T-helper 1 cell treated with Interleukin-12 subunit alpha and Interleukin-12 subunit beta and Interleukin-4 antibody, amounts not matched to agents 30 μg/mL and 1 μg/mL, for 36 hours (primary cell): ENCODE measurements around the gene SIRPB2.

Experiments
- H3K27ac Mint-ChIP-seq: one replicate; pipeline ENCODE4 v1.8.0; 2021; ENCODE audit warnings: mild to moderate bottlenecking, mixed read lengths
- H3K27me3 Mint-ChIP-seq: one replicate; pipeline ENCODE4 v1.8.0; 2021; ENCODE audit warnings: low read depth, mixed read lengths
- H3K36me3 Mint-ChIP-seq: one replicate; pipeline ENCODE4 v1.8.0; 2021; ENCODE audit warnings: low read depth, mixed read lengths
- H3K4me1 Mint-ChIP-seq: one replicate; pipeline ENCODE4 v1.8.0; 2021; ENCODE audit warnings: low read depth, mixed read lengths
- H3K4me3 Mint-ChIP-seq: one replicate; pipeline ENCODE4 v1.8.0; 2021; ENCODE audit warnings: mild to moderate bottlenecking, moderate library complexity, mixed read lengths
- H3K9me3 Mint-ChIP-seq: one replicate; pipeline ENCODE4 v1.8.0; 2021; ENCODE audit warnings: mixed read lengths

Gene SIRPB2

DNA sequence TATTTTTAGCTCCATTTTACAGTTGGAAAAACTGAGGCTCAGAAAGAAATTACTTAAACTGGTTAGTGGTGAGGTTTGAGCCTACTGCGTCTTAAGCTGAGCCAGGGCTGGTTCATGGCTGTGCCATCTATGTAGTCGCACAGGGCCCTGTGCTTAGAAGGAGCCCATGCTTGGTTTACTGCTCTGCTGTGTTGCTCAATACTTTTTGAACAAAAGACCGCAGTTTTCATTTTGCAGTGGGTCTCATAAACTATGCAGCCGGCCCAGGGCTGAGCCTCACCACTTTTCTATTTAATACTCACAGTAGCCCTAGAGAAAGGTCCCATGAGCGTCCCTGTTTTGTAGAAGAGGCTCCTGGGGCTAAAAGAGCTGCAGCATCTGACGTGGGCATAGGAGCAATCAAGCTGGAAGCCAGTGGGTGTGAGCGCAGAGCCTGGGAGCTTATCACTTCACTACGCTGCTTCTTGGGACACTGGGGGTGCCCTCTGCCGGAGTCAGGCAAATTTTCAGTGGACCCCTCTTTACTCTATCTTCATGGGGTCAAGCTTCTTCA is 501 bp downstream of the SIRPB2 start:
- Mint-ChIP-seq H3K27me3 (peaks cover 36% of the 10 kb centered on the region), H3K27ac (no peak overlapping the region), H3K36me3 (no peaks in the 10 kb centered on the region), H3K4me3 (no peak overlapping the region), H3K4me1 (peaks cover 9% of the 10 kb centered on the region), H3K9me3 (peaks cover 3% of the 10 kb centered on the region)

GRCh38 chr20:1489764-1490436 is 1.3 kb downstream of the SIRPB2 start:
- no peak overlapping the region for H3K4me3 Mint-ChIP-seq
- H3K9me3 Mint-ChIP-seq, result peaks cover 3% of the 10 kb centered on the region
- H3K27ac Mint-ChIP-seq, result no peak overlapping the region
- peaks cover 9% of the 10 kb centered on the region for H3K4me1 Mint-ChIP-seq
- peaks cover 36% of the 10 kb centered on the region for H3K27me3 Mint-ChIP-seq
- H3K36me3 Mint-ChIP-seq, result no peaks in the 10 kb centered on the region

DNA sequence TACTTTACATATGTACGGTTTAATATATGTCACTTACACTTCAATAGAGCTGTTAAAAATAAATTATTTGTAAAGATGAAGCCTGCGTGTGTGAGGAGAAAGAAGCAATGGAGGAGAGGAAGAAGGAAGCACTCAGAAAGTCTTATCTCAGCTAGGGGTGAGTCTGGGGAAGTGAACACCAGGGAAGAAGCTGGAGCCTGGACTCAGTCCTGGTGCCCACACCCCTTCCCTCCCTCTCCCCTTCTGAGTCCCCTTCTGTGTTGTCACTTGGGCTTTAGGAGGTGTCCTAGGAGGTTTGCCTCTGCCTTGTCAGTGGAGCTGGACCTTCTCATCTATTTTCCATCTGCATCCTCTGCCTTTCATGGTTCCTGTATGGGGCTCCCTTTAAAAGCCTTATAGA is 1.9 kb downstream of the SIRPB2 start:
- H3K4me1 Mint-ChIP-seq, result peaks cover 9% of the 10 kb centered on the region
- peaks cover 38% of the 10 kb centered on the region for H3K27me3 Mint-ChIP-seq
- H3K36me3 Mint-ChIP-seq, result no peaks in the 10 kb centered on the region
- peaks cover 3% of the 10 kb centered on the region for H3K9me3 Mint-ChIP-seq
- no peak overlapping the region for H3K4me3 Mint-ChIP-seq
- no peak overlapping the region for H3K27ac Mint-ChIP-seq

GRCh38 chr20:1486566-1486965 is 4.7 kb downstream of the SIRPB2 start:
- Mint-ChIP-seq H3K27me3 (peaks cover 52% of the 10 kb centered on the region), H3K4me1 (peaks cover 2% of the 10 kb centered on the region), H3K4me3 (no peak overlapping the region), H3K27ac (no peak overlapping the region), H3K36me3 (no peaks in the 10 kb centered on the region), H3K9me3 (no peaks in the 10 kb centered on the region)

DNA sequence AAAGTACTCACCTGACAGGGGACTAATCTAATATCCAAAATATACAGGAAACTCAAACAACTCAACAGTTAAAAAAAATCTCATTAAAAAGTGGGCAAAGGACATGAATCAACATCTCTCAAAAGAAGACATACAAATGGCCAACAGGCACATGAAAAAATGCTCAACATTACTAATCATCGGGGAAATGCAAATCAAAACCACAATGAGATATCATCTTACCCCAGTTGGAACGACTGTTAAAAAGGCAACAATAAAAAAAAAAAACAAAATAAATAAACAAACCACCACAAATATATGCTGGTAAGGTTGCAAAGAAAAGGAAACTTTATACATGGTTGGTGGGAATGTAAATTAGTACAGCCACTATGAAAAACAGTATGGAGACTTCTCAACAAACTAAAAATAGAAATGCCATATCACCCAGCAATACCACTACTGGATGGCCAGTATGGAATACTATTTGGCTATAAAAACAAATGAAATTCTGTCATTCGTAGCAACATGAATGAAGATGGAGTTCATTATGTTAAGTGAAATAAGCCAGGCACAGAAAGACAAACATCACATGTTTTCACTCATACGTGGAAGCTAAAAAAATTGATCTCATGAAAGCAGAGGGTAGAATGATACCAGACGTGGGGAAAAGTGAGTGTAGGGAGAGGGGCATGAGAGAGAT is 6.6 kb downstream of the SIRPB2 start:
- Mint-ChIP-seq H3K4me1 (no peaks in the 10 kb centered on the region), H3K9me3 (no peaks in the 10 kb centered on the region), H3K27me3 (peaks cover 56% of the 10 kb centered on the region), H3K36me3 (no peaks in the 10 kb centered on the region), H3K27ac (no peak overlapping the region), H3K4me3 (no peak overlapping the region)

DNA sequence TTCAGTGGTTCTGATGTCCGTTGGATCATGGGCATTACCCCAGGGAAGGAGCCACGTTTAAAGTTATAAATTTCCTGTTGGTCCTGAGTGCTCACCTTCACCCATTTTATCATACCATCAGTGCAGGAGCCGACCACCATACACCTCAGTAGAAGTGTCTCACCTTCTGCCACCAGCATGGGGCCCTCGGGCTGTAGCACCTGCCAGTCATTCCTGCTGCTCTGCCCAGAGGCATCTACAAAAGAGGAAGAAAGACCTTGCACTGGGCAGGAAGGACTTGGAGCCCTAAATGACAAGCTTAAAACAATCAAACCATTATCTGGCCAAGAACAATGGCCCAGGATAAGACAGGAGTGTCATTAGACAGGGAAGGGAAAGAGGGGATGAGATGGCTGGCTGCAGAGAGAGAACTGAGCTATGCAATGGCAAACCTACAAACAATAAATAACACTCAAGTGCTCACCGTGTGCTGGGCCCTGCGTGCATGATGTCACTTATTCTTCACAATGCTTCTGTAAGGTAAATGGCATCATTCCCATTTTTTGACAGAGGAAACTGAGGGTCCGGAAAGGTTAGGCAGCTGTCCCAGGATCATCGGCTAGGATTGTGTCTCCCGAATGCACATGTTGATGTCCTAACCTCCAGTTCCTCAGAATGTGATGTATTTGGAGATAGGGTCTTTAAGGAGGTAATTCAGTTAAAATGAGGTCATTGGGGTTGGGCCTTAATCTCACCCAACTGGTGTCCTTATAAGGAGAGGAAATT is 11.2 kb downstream of the SIRPB2 start:
- Mint-ChIP-seq H3K36me3 (no peaks in the 10 kb centered on the region), H3K4me1 (no peaks in the 10 kb centered on the region), H3K27me3 (peaks cover 33% of the 10 kb centered on the region), H3K4me3 (no peak overlapping the region), H3K27ac (no peak overlapping the region), H3K9me3 (no peaks in the 10 kb centered on the region)

- Mint-ChIP-seq H3K36me3 (no peaks in the 10 kb centered on the region), H3K27me3 (peaks cover 19% of the 10 kb centered on the region), H3K4me1 (no peaks in the 10 kb centered on the region), H3K9me3 (no peaks in the 10 kb centered on the region), H3K4me3 (no peak overlapping the region), H3K27ac (no peak overlapping the region)
These were observed 12.7 kb downstream of the SIRPB2 start for GRCh38 chr20:1478566-1478965.

DNA sequence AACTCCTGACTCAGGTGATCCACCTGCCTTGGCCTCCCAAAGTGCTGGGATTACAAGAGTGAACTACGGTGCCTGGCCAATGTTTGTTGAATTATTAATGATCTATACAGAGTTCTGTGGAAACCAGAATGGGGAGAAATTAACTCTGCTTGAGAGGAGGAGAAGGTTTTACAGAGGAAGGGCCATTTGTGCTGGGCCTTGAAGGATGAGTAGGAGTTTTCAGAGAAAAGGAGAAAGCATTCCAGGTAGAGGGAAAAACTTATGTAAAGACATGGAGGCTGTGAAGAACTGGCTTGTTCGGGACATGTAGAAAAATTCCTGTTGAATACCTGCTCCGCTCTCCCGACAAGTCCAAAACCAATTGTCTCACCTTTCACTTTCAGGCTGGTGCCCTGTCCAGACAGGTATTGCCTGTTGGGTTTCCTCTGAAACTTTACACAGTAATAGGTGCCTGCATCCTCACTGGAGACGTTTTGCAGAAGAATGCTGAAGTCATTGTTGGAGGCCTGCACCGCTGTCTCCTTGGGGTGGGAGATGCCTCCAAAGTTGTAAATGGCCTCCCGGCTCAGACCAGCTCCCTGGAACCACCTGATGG is 13.2 kb downstream of the SIRPB2 start:
- H3K27ac Mint-ChIP-seq, result no peak overlapping the region
- no peak overlapping the region for H3K4me3 Mint-ChIP-seq
- H3K27me3 Mint-ChIP-seq, result peaks cover 13% of the 10 kb centered on the region
- no peaks in the 10 kb centered on the region for H3K36me3 Mint-ChIP-seq
- no peaks in the 10 kb centered on the region for H3K4me1 Mint-ChIP-seq
- H3K9me3 Mint-ChIP-seq, result no peaks in the 10 kb centered on the region

- Mint-ChIP-seq H3K9me3 (no peaks in the 10 kb centered on the region), H3K27me3 (no peaks in the 10 kb centered on the region), H3K36me3 (no peaks in the 10 kb centered on the region), H3K4me3 (no peak overlapping the region), H3K27ac (no peak overlapping the region), H3K4me1 (no peaks in the 10 kb centered on the region)
These were observed 16.2 kb downstream of the SIRPB2 start for GRCh38 chr20:1474817-1475603.

- Mint-ChIP-seq H3K36me3 (no peaks in the 10 kb centered on the region), H3K4me1 (no peaks in the 10 kb centered on the region), H3K27ac (no peak overlapping the region), H3K4me3 (no peak overlapping the region), H3K27me3 (no peaks in the 10 kb centered on the region), H3K9me3 (no peaks in the 10 kb centered on the region)
These were observed 16.9 kb downstream of the SIRPB2 start for GRCh38 chr20:1474325-1474724.

GRCh38 chr20:1473246-1474220 is 17.7 kb downstream of the SIRPB2 start:
- no peak overlapping the region for H3K27ac Mint-ChIP-seq
- no peaks in the 10 kb centered on the region for H3K36me3 Mint-ChIP-seq
- H3K4me3 Mint-ChIP-seq, result no peak overlapping the region
- no peaks in the 10 kb centered on the region for H3K4me1 Mint-ChIP-seq
- peaks cover 6% of the 10 kb centered on the region for H3K27me3 Mint-ChIP-seq
- H3K9me3 Mint-ChIP-seq, result no peaks in the 10 kb centered on the region

GRCh38 chr20:1472556-1473245 is 18.5 kb downstream of the SIRPB2 start:
- Mint-ChIP-seq H3K27ac (no peak overlapping the region), H3K9me3 (no peaks in the 10 kb centered on the region), H3K36me3 (no peaks in the 10 kb centered on the region), H3K27me3 (peaks cover 14% of the 10 kb centered on the region), H3K4me1 (peaks cover 3% of the 10 kb centered on the region), H3K4me3 (no peak overlapping the region)

DNA sequence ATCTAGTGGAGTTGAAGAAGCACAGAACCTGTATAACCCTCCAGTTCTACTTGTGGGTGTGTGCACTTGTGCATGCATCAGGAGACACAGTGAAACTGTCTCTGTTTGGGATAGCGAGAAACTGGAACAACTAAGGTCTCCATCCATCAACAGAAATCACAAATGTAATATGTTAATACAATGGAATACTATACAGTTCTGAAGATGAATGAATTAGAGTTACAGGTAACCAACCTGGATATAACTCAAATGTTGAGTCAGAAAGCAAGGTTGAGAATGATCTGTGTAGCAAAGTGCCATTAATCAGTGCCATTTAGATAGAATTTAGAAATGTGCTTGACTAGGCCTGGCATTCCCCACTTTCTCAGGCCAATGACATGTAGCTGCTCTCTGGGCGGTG is 20.0 kb downstream of the SIRPB2 start:
- H3K27me3 Mint-ChIP-seq, result peaks cover 20% of the 10 kb centered on the region
- H3K4me1 Mint-ChIP-seq, result peaks cover 11% of the 10 kb centered on the region
- no peaks in the 10 kb centered on the region for H3K9me3 Mint-ChIP-seq
- H3K4me3 Mint-ChIP-seq, result no peak overlapping the region
- no peaks in the 10 kb centered on the region for H3K36me3 Mint-ChIP-seq
- H3K27ac Mint-ChIP-seq, result no peak overlapping the region
